ENCODE data around the gene CAMTA1.

The CAMTA1 gene

DNA sequence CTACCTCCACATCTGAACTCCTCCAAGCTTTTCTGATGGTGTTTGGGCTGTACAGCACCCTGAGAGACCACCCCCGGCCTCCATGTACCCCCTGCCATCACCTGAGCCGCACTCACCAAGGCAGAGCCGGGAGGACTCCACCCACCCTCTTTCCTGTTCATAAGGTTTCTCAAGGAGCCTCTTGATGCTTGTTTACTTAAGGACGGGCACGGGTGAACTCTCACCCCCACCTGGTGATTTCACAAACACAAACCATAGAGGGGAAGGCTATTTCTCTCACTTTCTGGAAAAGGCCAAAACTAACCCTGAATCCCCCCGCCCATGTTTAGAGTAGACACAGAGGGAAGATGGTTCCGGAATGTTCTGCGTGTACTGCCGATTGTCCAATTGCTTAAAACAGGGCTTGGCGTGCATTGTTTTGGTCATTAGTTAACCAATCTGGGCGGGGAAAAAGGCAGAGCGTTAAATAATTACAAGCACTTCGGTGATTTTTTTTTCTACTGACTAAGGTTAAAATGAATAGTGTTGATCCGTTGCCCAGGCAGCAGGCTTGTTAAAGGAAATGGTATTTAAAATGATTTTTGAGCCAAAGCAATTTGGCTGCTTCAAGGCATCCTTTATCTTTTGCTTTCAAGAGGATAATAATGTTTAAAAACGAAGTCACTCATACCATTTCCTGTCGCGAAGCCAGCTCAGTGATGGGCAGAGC is 706.0 kb downstream of the CAMTA1 start:
- TF ChIP-seq, protein P1, sequence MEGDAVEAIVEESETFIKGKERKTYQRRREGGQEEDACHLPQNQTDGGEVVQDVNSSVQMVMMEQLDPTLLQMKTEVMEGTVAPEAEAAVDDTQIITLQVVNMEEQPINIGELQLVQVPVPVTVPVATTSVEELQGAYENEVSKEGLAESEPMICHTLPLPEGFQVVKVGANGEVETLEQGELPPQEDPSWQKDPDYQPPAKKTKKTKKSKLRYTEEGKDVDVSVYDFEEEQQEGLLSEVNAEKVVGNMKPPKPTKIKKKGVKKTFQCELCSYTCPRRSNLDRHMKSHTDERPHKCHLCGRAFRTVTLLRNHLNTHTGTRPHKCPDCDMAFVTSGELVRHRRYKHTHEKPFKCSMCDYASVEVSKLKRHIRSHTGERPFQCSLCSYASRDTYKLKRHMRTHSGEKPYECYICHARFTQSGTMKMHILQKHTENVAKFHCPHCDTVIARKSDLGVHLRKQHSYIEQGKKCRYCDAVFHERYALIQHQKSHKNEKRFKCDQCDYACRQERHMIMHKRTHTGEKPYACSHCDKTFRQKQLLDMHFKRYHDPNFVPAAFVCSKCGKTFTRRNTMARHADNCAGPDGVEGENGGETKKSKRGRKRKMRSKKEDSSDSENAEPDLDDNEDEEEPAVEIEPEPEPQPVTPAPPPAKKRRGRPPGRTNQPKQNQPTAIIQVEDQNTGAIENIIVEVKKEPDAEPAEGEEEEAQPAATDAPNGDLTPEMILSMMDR (IDR thresholded peaks at IDR 0.05; ENCODE audit: insufficient read depth, missing control alignments), result no peak
- FAIRE-seq (no peak), DNase-seq (ENCODE audit: insufficient read length, low spot score) (no peak)

- TF ChIP-seq, protein P1 (IDR thresholded peaks at IDR 0.05; ENCODE audit: insufficient read depth, missing control alignments), result no peak
- FAIRE-seq (no peak), DNase-seq (ENCODE audit: insufficient read length, low spot score) (no peak)
Measured at GRCh38 chr1:7491818-7492173, 706.5 kb downstream of the CAMTA1 start.

GRCh38 chr1:7493711-7494454 is 708.6 kb downstream of the CAMTA1 start:
- TF ChIP-seq, protein P1 (IDR thresholded peaks at IDR 0.05; ENCODE audit: insufficient read depth, missing control alignments), result no peak
- no peak for DNase-seq (ENCODE audit: insufficient read length, low spot score)
- FAIRE-seq, result no peak

DNA sequence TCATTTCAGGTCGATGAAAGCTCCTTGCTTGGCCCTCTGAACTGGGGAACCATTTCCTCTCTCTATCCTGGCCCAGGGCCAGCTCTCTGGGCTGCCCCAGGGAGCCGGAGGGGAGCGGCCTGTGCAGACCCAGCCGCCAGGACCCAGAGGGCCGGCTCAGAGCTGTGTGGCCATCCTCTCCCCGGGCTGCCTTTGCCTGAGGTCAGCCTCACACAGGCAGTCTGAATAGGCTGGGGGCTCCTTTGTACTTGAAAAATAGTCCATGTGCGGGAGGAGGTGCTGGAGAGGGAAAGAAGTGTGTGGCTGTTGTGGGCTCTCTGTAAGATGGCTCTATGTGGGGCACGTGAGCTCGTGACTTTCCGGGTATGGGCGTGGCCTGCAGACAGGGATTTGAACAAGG is 710.7 kb downstream of the CAMTA1 start:
- FAIRE-seq (no peak), DNase-seq (ENCODE audit: insufficient read length, low spot score) (no peak)

DNA sequence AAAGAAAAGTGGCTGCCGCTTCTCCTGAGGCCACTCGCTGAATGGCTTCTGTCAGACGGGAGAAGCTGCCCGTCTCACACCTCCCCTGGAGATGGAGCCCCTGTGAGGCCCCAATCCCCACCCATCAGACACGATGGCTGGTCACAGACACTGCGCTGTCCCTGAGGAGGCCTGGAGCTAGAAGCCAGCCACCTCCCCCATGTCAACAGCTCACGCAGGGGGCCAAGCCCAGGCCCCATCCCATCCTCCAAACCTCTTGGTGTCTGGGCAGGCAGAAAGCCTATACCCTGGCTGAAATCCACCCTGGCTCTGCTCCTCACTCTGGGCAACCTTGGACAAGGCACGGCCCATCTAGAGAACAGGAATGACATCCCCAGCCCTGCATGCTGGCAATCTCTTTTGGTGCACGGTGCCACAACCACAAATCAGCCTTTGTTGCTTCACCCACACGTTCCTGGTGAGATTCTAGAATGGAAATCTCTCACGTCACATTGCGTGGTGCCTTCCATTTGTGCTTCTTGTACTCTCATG is 711.9 kb downstream of the CAMTA1 start:
- DNase-seq (ENCODE audit: insufficient read length, low spot score) (no peak), FAIRE-seq (no peak)
- TF ChIP-seq, protein P1 (IDR thresholded peaks at IDR 0.05; ENCODE audit: insufficient read depth, missing control alignments), result no peak

More for the DNA sequence above, 710.7 kb downstream of the CAMTA1 start:
- TF ChIP-seq, protein P1 (IDR thresholded peaks at IDR 0.05; ENCODE audit: insufficient read depth, missing control alignments), result no peak

GRCh38 chr1:7500381-7501083 is 715.3 kb downstream of the CAMTA1 start:
- no peak for DNase-seq (ENCODE audit: insufficient read length, low spot score)
- no peak for FAIRE-seq
- TF ChIP-seq, protein P1 (IDR thresholded peaks at IDR 0.05; ENCODE audit: insufficient read depth, missing control alignments), result no peak
